GM12801 (cell line): ENCODE results near the gene MYO7B.

Experiments
- CTCF ChIP-seq: IDR thresholded peaks from one replicate; pipeline ENCODE4 v1.5.1; 2011; ENCODE audit warnings: control low read depth; ENCODE audit not compliant: insufficient read length; ENCODE audit errors: extremely low read depth

The MYO7B gene

GRCh38 chr2:127599211-127599610, 63.7 kb downstream of the MYO7B start:
- TF ChIP-seq CTCF = no peak

- no peak for TF ChIP-seq CTCF
Observed at GRCh38 chr2:127604986-127605385, 69.5 kb downstream of the MYO7B start.

GRCh38 chr2:127605691-127606263, 70.3 kb downstream of the MYO7B start:
- no peak for TF ChIP-seq CTCF

- no peak for TF ChIP-seq CTCF
Observed at GRCh38 chr2:127606625-127607398, 71.3 kb downstream of the MYO7B start.

GRCh38 chr2:127607399-127607908, 72.0 kb downstream of the MYO7B start:
- no peak for TF ChIP-seq CTCF

GRCh38 chr2:127608061-127609030, 72.9 kb downstream of the MYO7B start:
- TF ChIP-seq CTCF = no peak
